H1 (cell line): ENCODE results near the gene SLC35D3. TPM values are rescaled to one million over a fixed set of nuclear protein-coding genes. Genes with fewer than 3 reads are reported as not detected.
A peak's percentile ranks its signal among the peaks of the same experiment; 100 is the strongest.

Source experiments
- CTCF ChIA-PET: fragments of 300-600 bp; sonication (Branson Sonifier 250); formaldehyde crosslinking; loops from one replicate; lab custom pipeline; 2021; ENCODE audit not compliant: partially characterized antibody; lab: Charles Lee
- POLR2A ChIA-PET: fragments of 300-600 bp; sonication (Branson Sonifier 250); formaldehyde crosslinking; loops from one replicate; lab custom pipeline; 2021; ENCODE audit warnings: inconsistent platforms; ENCODE audit not compliant: partially characterized antibody; lab: Charles Lee
- DNase-seq, 2 experiments: peaks; one replicate each; pipeline versions ENCODE4 v3.0.0 to v3.0.0-alpha.2; 2010 to 2022; ENCODE audit warnings: low spot score in 2 of 2, low read depth in 1 of 2, mixed read lengths in 1 of 2
- FAIRE-seq: peaks from 2 replicates; lab custom pipeline; 2011; peaks lifted over from hg19 to GRCh38; lab: Jason Lieb, UNC
- H2AFZ ChIP-seq: 2 replicates; pipeline ENCODE4 v1.8.1; 2012; ENCODE audit warnings: low read length, inconsistent platforms
- H2AK5ac ChIP-seq: 2 replicates; pipeline ENCODE4 v1.6.1; 2013; ENCODE audit warnings: low read depth, low read length
- H2BK120ac ChIP-seq: replicated peaks from 2 replicates; pipeline ENCODE3; 2013; ENCODE audit warnings: low read depth, low read length, inconsistent platforms
- H2BK12ac ChIP-seq: 2 replicates; pipeline ENCODE4 v1.6.1; 2013; ENCODE audit warnings: low read depth, low read length
- H2BK15ac ChIP-seq: 2 replicates; pipeline ENCODE4 v1.6.1; 2013; ENCODE audit warnings: low read length
- H2BK20ac ChIP-seq: 2 replicates; pipeline ENCODE4 v1.6.1; 2013; ENCODE audit warnings: low read length
- H2BK5ac ChIP-seq: 2 replicates; pipeline ENCODE4 v1.6.1; 2013; ENCODE audit warnings: low read depth, low read length
- H3K14ac ChIP-seq: 2 replicates; pipeline ENCODE4 v1.6.1; 2013; ENCODE audit warnings: inconsistent platforms; ENCODE audit not compliant: insufficient read length
- H3K18ac ChIP-seq: 2 replicates; pipeline ENCODE4 v1.6.1; 2013; ENCODE audit warnings: low read length; ENCODE audit errors: extremely low read depth
- H3K23ac ChIP-seq: 2 replicates; pipeline ENCODE4 v1.6.1; 2013; ENCODE audit warnings: inconsistent platforms; ENCODE audit not compliant: insufficient read length
- H3K23me2 ChIP-seq: 2 replicates; pipeline ENCODE4 v1.6.1; 2013; ENCODE audit warnings: low read depth, low read length
- H3K27ac ChIP-seq: 2 replicates; pipeline ENCODE4 v1.6.1; 2011; ENCODE audit warnings: low read depth, low read length, inconsistent platforms
- H3K27me3 ChIP-seq, 4 experiments: replicated peaks in 1 of 4; 1 replicate in 1 of 4; 2 replicates in 3 of 4; pipeline versions ENCODE4 v1.6.1 to v1.8.1; 2011 to 2013; ENCODE audit warnings: low read length in 3 of 4, mild to moderate bottlenecking in 3 of 4, inconsistent platforms in 2 of 4, mixed read lengths in 2 of 4, moderate library complexity in 1 of 4; ENCODE audit not compliant: control insufficient read depth in 3 of 4, insufficient read depth in 3 of 4; ENCODE audit errors: extremely low read depth in 1 of 4
- H3K36me3 ChIP-seq, 4 experiments: 2 replicates each; pipeline versions ENCODE4 v1.6.1 to v1.8.1; 2011 to 2013; ENCODE audit warnings: mild to moderate bottlenecking in 4 of 4, low read length in 3 of 4, moderate library complexity in 2 of 4, control low read depth in 1 of 4, inconsistent platforms in 1 of 4; ENCODE audit not compliant: insufficient read depth in 4 of 4, control insufficient read depth in 2 of 4
- H3K4ac ChIP-seq: replicated peaks from 2 replicates; pipeline ENCODE3; 2013; ENCODE audit warnings: low read length, low read depth, mixed read lengths, inconsistent platforms; ENCODE audit not compliant: insufficient read length
- H3K4me1 ChIP-seq, 4 experiments: replicated peaks in 1 of 4; 1 replicate in 1 of 4; 2 replicates in 3 of 4; pipeline versions ENCODE4 v1.6.1 to v1.8.1; 2011 to 2013; ENCODE audit warnings: low read length in 3 of 4, inconsistent platforms in 2 of 4, mixed read lengths in 1 of 4; ENCODE audit not compliant: insufficient read depth in 4 of 4, control insufficient read depth in 3 of 4
- H3K4me2 ChIP-seq, 2 experiments: 2 replicates each; pipeline versions ENCODE4 v1.6.1 to v1.8.1; 2011 to 2013; ENCODE audit warnings: low read depth in 2 of 2, low read length in 2 of 2, control low read depth in 1 of 2, inconsistent platforms in 1 of 2, mild to moderate bottlenecking in 1 of 2; ENCODE audit not compliant: insufficient read depth in 1 of 2
- H3K4me3 ChIP-seq, 4 experiments: fragments of 200-600, 300-600 bp in 1 of 4; sonication (generic), shearing (Covaris generic), sonication (Bioruptor Twin) in 1 of 4; 2 replicates each; pipeline versions ENCODE4 v1.5.1 to v1.8.1; 2011 to 2016; ENCODE audit warnings: low read length in 4 of 4, low read depth in 3 of 4, control low read depth in 2 of 4, inconsistent platforms in 2 of 4, mild to moderate bottlenecking in 2 of 4, mixed read lengths in 1 of 4, moderate library complexity in 1 of 4; ENCODE audit not compliant: insufficient read depth in 2 of 4; ENCODE audit errors: extremely low read depth in 1 of 4
- H3K56ac ChIP-seq: replicated peaks from 2 replicates; pipeline ENCODE3; 2013; ENCODE audit warnings: low read depth, mild to moderate bottlenecking, mixed read lengths, low read length, inconsistent platforms; ENCODE audit not compliant: insufficient read length
- H3K79me1 ChIP-seq: 2 replicates; pipeline ENCODE4 v1.6.1; 2013; ENCODE audit warnings: low read depth, low read length, control low read depth
- H3K79me2 ChIP-seq, 2 experiments: 2 replicates each; pipeline versions ENCODE4 v1.6.1 to v1.8.1; 2012 to 2013; ENCODE audit warnings: low read length in 2 of 2, mild to moderate bottlenecking in 2 of 2, inconsistent platforms in 1 of 2; ENCODE audit not compliant: insufficient read depth in 2 of 2, control insufficient read depth in 1 of 2
- H3K9ac ChIP-seq, 4 experiments: replicated peaks in 1 of 4; 1 replicate in 1 of 4; 2 replicates in 3 of 4; pipeline versions ENCODE4 v1.6.1 to v1.8.1; 2011 to 2013; ENCODE audit warnings: low read depth in 3 of 4, low read length in 3 of 4, control low read depth in 2 of 4, mild to moderate bottlenecking in 2 of 4, moderate library complexity in 2 of 4, inconsistent platforms in 1 of 4; ENCODE audit errors: extremely low read depth in 1 of 4
- H3K9me3 ChIP-seq, 2 experiments: 2 replicates each; pipeline versions ENCODE4 v1.6.1 to v1.8.1; 2012 to 2013; ENCODE audit warnings: mild to moderate bottlenecking in 2 of 2, moderate library complexity in 2 of 2, control low read depth in 1 of 2, inconsistent platforms in 1 of 2, low read depth in 1 of 2, low read length in 1 of 2, mixed read lengths in 1 of 2; ENCODE audit not compliant: insufficient read depth in 2 of 2
- H4K20me1 ChIP-seq, 2 experiments: replicated peaks in 1 of 2; 2 replicates each; pipeline versions ENCODE3 to v1.8.1; 2011 to 2013; ENCODE audit warnings: inconsistent platforms in 2 of 2, low read length in 2 of 2, mild to moderate bottlenecking in 1 of 2; ENCODE audit not compliant: insufficient read depth in 2 of 2, control insufficient read depth in 1 of 2
- H4K5ac ChIP-seq: 2 replicates; pipeline ENCODE4 v1.6.1; 2013; ENCODE audit warnings: low read length, low read depth, mixed read lengths, inconsistent platforms; ENCODE audit not compliant: insufficient read length
- H4K8ac ChIP-seq: 2 replicates; pipeline ENCODE4 v1.8.0; 2013; ENCODE audit warnings: mild to moderate bottlenecking, moderate library complexity, low read length, inconsistent platforms; ENCODE audit not compliant: insufficient read depth; ENCODE audit errors: extremely low read depth
- H4K91ac ChIP-seq: replicated peaks from 2 replicates; pipeline ENCODE3; 2013; ENCODE audit warnings: low read length, mixed read lengths, inconsistent platforms; ENCODE audit not compliant: insufficient read length
- ASH2L ChIP-seq: fragments of 200-600, 300-600 bp; sonication (generic); IDR thresholded peaks from one replicate; pipeline ENCODE4 v1.7.1; 2017; ENCODE audit warnings: low read length
- EZH2 ChIP-seq: fragments of 200-600 bp; sonication (generic); IDR thresholded peaks from 2 replicates; pipeline ENCODE4 v1.7.1; 2012; ENCODE audit warnings: low read depth, mild to moderate bottlenecking, moderate library complexity, low read length, inconsistent platforms; ENCODE audit not compliant: severe bottlenecking
- SRF ChIP-seq: IDR thresholded peaks from 2 replicates; pipeline ENCODE4 v1.6.1; 2011; ENCODE audit warnings: mild to moderate bottlenecking, low read depth, low read length, moderate library complexity
- SUZ12 ChIP-seq: fragments of 200-600 bp; sonication (generic); IDR thresholded peaks from 2 replicates; pipeline ENCODE4 v1.6.1; 2012; ENCODE audit warnings: mild to moderate bottlenecking, inconsistent platforms, low read length, moderate library complexity, mixed read lengths
- TEAD4 ChIP-seq: IDR thresholded peaks from 2 replicates; pipeline ENCODE4 v1.6.1; 2012; ENCODE audit warnings: low read depth, low read length, inconsistent platforms, mixed read lengths
- WGBS, 2 experiments: shearing (Covaris generic) in 1 of 2; methylation state at CpG; one replicate each; pipeline versions ENCODE4 v1.1.6 to v1.1.7; 2013 to 2015; ENCODE audit warnings: low lambda C conversion rate in 2 of 2, mixed read lengths in 2 of 2, inconsistent platforms in 1 of 2, low coverage in 1 of 2, missing lambda C conversion rate in 1 of 2; ENCODE audit not compliant: insufficient replicate concordance in 2 of 2, insufficient coverage in 1 of 2, insufficient read length in 1 of 2; ENCODE audit errors: extremely low coverage in 1 of 2, missing lambda C conversion rate in 1 of 2; 5-methylcytosine and 5-hydroxymethylcytosine counted together
- long read RNA-seq, 2 experiments: library from RNA in 1 of 2; library from capped mRNA in 1 of 2; stranded (forward); transcript quantifications; one replicate each; pipeline ENCODE4 v2.0.0, GENCODE V29; 2021; ENCODE audit warnings: inconsistent platforms in 1 of 2
- polyA minus RNA-seq, 3 experiments: library from RNA; depleted of rRNA, polyadenylated mRNA; stranded (reverse); fragments of >200 nt; gene quantifications; 1 replicate in 2 of 3; 2 replicates in 1 of 3; pipeline ENCODE4 v1.2.3, GENCODE V29; 2011
- polyA plus RNA-seq, 7 experiments: library from polyadenylated mRNA; depleted of rRNA in 3 of 7; stranded (reverse) in 5 of 7; unstranded in 2 of 7; fragments of >200 nt in 5 of 7; fragments of 200-250 nt in 2 of 7; gene quantifications; 1 replicate in 5 of 7; 2 replicates in 1 of 7; 4 replicates in 1 of 7; pipeline versions ENCODE4 v1.2.1 to v1.2.3, GENCODE V29; 2011 to 2013; ENCODE audit warnings: missing spikeins in 2 of 7, mixed read lengths in 2 of 7
- total RNA-seq: library from RNA; stranded (reverse); fragmentation: NEBNext Ultra II Directional; extraction: Animal tissue kit (Norgen Biotek cat#: 25700); gene quantifications from 2 replicates; pipeline ENCODE4 v1.2.1, GENCODE V29; 2021
- TF ChIP-seq, protein P1 (sequence below): IDR thresholded peaks from 2 replicates; pipeline ENCODE4 v1.6.1; 2012; ENCODE audit warnings: inconsistent platforms

The SLC35D3 gene, protein sequence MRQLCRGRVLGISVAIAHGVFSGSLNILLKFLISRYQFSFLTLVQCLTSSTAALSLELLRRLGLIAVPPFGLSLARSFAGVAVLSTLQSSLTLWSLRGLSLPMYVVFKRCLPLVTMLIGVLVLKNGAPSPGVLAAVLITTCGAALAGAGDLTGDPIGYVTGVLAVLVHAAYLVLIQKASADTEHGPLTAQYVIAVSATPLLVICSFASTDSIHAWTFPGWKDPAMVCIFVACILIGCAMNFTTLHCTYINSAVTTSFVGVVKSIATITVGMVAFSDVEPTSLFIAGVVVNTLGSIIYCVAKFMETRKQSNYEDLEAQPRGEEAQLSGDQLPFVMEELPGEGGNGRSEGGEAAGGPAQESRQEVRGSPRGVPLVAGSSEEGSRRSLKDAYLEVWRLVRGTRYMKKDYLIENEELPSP
- total RNA-seq (0.39 and 0.57 TPM in 2 replicates), polyA plus RNA-seq (2011; rRNA removed) (0.27 and 0.74 TPM in 2 replicates), polyA minus RNA-seq (2011; rRNA and poly(A)+ RNA removed) (0.09 and 0.20 TPM in 2 replicates)
- 0.48 TPM for polyA plus RNA-seq (2011; cell fraction: cytosol; rRNA removed)
- polyA plus RNA-seq (2011; cell fraction: nucleus; rRNA removed): 0.51 TPM
- 0.14 to 0.37 TPM (median 0.30 TPM) in 4 replicates for polyA plus RNA-seq (2012, experiment 1 of 2)
- polyA plus RNA-seq (2012, experiment 2 of 2): 0.21 TPM
- 1.0 TPM for polyA plus RNA-seq (2013, experiment 1 of 2)
- 1.2 TPM for polyA plus RNA-seq (2013, experiment 2 of 2)
- not detected for polyA minus RNA-seq (2011; cell fraction: cytosol; rRNA and poly(A)+ RNA removed)
- polyA minus RNA-seq (2011; cell fraction: nucleus; rRNA and poly(A)+ RNA removed): 0.30 TPM
- long read RNA-seq, experiment 1, partial matches to known transcripts: 0 of 1 reads
- long read RNA-seq, experiment 1, other reads (novel, unspliced or antisense): 1 of 1 reads
- long read RNA-seq, experiment 2: 0 reads

DNA sequence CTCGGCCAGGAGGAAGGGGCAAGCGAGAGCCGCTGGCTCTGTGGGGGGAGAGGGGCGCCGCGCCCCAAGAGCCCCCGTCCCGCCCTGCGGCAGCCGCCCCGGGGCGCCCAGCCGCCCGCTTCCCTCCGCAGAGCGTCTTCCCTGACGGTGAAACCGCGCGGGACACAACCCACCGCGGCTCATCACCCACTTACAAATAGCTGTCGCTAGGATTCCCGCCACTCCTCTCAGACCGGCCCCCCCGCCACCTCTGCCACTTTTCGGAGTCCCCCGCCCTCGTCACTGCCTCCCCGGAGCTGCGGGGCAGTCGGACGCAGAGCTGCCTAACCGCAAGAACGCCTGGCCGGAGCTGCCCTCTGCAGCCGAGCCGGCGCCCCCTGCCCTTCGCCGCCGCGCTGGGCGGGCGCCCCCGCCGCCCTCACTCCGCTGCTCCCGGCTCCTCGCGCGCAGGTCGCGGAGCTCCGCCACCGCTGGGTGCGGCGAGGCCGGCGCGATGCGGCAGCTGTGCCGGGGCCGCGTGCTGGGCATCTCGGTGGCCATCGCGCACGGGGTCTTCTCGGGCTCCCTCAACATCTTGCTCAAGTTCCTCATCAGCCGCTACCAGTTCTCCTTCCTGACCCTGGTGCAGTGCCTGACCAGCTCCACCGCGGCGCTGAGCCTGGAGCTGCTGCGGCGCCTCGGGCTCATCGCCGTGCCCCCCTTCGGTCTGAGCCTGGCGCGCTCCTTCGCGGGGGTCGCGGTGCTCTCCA is at the start of gene SLC35D3:
Gene SLC35D3 (plus strand): TSS at position 366 of the 749 bp plus-strand sequence. CDS start 128 bp downstream, at position 494.
- Histone ChIP-seq H4K8ac (peak within 1 kb of the TSS; percentile 92; the same call in 1 of the 2 replicates), H3K14ac (no peak within 1 kb of the TSS), H4K5ac (no peak within 1 kb of the TSS), H2BK15ac (peak within 1 kb of the TSS; percentile 9; the same call in 1 of the 2 replicates), H3K9me3 (peaks cover 0 to 3% of the 10 kb centered on the region in 2 experiments; a peak in 1 of 4 replicates), H2AK5ac (no peak within 1 kb of the TSS), H3K27ac (no peak within 1 kb of the TSS), H2BK120ac (no peak within 1 kb of the TSS), H2AFZ (peak within 1 kb of the TSS; percentile 96; the same call in 1 of the 2 replicates), H3K36me3 (peaks cover 0 to 4% (median 0%) of the 10 kb centered on the region in 4 experiments; a peak in 1 of 8 replicates), H3K56ac (peak within 1 kb of the TSS; percentile 40), H4K91ac (peak within 1 kb of the TSS; percentile 75), H4K20me1 (no peaks in the 10 kb centered on the region), H3K4me2 (peak within 1 kb of the TSS; percentile 88 to 99), H3K4ac (peak within 1 kb of the TSS; percentile 58), H3K9ac (peak within 1 kb of the TSS in 2 of 4 experiments; percentile 39 to 71; a peak in 4 of 7 replicates), H2BK12ac (peak within 1 kb of the TSS; percentile 82; the same call in 1 of the 2 replicates), H2BK20ac (peak within 1 kb of the TSS; percentile 28; the same call in 1 of the 2 replicates), H3K79me2 (no peaks in the 10 kb centered on the region), H3K27me3 (peaks cover 30 to 53% (median 52%) of the 10 kb centered on the region in 4 experiments), H3K4me3 (peak within 1 kb of the TSS; percentile 37 to 60 (median 48)), H2BK5ac (peak within 1 kb of the TSS; percentile 71; the same call in 1 of the 2 replicates), H3K23me2 (peaks cover 16% of the 10 kb centered on the region), H3K4me1 (peaks cover 0 to 12% (median 10%) of the 10 kb centered on the region in 4 experiments; a peak in 5 of 7 replicates), H3K18ac (peak within 1 kb of the TSS; percentile 78), H3K79me1 (no peaks in the 10 kb centered on the region), H3K23ac (no peak within 1 kb of the TSS)
- FAIRE-seq (no peak), DNase-seq (peak in 1 of 2 experiments; percentile 73)
- ChIA-PET CTCF (interaction anchor here (0.6 to 4.6 kb wide), 18 partner anchors 8 to 342 kb away, joined by 3 to 36 read pairs (median 4); partner anchors contain the start of gene MAP3K5), POLR2A (interaction anchor here (0.7 to 3.8 kb wide), 4 partner anchors 36 to 634 kb away, joined by 3 to 26 read pairs (median 4); partner anchors contain the start of gene BCLAF1)
- WGBS, 2 experiments: 2% methylated on average over 53 of the region's 86 CpGs; no CpG with 5 or more reads in 1 of the 2 experiments
- TF ChIP-seq ASH2L (no peak), TEAD4 (no peak), SRF (no peak), SUZ12 (peak; percentile 62), EZH2 (peak; percentile 56)
- TF ChIP-seq, protein P1, sequence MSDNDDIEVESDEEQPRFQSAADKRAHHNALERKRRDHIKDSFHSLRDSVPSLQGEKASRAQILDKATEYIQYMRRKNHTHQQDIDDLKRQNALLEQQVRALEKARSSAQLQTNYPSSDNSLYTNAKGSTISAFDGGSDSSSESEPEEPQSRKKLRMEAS: peak; percentile 75
